SK-N-MC (cell line): ENCODE data around the gene YY1AP1.

Experiments used
- EZH2 ChIP-seq: fragments of 200-600 bp; sonication (generic); IDR thresholded peaks from one replicate; pipeline ENCODE4 v1.6.1; 2017; ENCODE audit warnings: antibody characterized with exemption
- FOXP2 ChIP-seq: optimal IDR thresholded peaks from 2 replicates; pipeline ENCODE3; 2011; ENCODE audit warnings: mild to moderate bottlenecking, moderate library complexity; ENCODE audit not compliant: insufficient read depth; ENCODE audit errors: extremely low read length, control extremely low read depth
- POLR2AphosphoS5 ChIP-seq: IDR thresholded peaks from 2 replicates; pipeline ENCODE4 v1.6.1; 2012; ENCODE audit warnings: mild to moderate bottlenecking, low read depth, low read length, borderline replicate concordance

DNA sequence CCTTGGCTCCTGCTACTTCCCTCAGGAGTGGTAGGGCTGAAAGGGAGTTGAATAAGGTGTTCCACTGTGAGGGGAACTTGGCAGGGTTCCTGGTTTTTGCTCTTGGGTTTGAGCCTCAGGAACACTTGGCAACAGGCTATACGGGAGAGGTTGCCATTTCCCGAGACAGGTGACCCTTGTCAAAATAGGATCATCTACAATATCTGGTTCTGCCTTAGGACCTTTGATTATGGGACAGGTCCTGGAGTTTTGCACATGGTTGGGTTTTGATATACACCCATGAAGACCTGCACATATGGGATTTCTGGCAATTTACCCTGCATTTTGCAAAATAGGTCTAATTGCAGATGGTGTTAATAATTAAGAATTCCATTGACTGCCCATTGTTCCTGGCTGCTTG lies 31.1 kb downstream of the YY1AP1 start:
- no peak; the same call in 1 of the 2 replicates for TF ChIP-seq POLR2AphosphoS5
- TF ChIP-seq EZH2 = no peak
- no peak for TF ChIP-seq FOXP2
